HuH-7.5 (cell line): Measurements from ENCODE around the gene TMEM126B.
"Not testable (repeated sequence)": the region's sequence is repeated elsewhere in the genome, so short reads cannot be mapped to it uniquely, and the experiment has no call there.

ENCODE experiments used
- DNase-seq: peaks from one replicate; pipeline ENCODE4 v3.0.0; 2011; ENCODE audit warnings: low spot score

The TMEM126B gene

GRCh38 chr11:85647604-85648299, 19.4 kb downstream of the TMEM126B start, which contains the start of gene TMEM126A:
TSS of gene TMEM126A (plus strand) at chr11:85647967. CDS start at chr11:85650256, 2,289 bp downstream.
- peak; percentile 48 for DNase-seq

GRCh38 chr11:85651118-85651517, 22.7 kb downstream of the TMEM126B start:
- no peak for DNase-seq

GRCh38 chr11:85652786-85653447, 24.5 kb downstream of the TMEM126B start:
- no peak for DNase-seq

GRCh38 chr11:85654343-85654742, 25.9 kb downstream of the TMEM126B start:
- not testable (repeated sequence) for DNase-seq

- DNase-seq = no peak
Measured at GRCh38 chr11:85656777-85657176, 28.4 kb downstream of the TMEM126B start.

GRCh38 chr11:85658180-85658579, 29.8 kb downstream of the TMEM126B start:
- no peak for DNase-seq

GRCh38 chr11:85661972-85662664, 33.7 kb downstream of the TMEM126B start:
- DNase-seq = no peak

GRCh38 chr11:85663080-85663752, 34.8 kb downstream of the TMEM126B start:
- no peak for DNase-seq

- DNase-seq = peak; percentile 47
Measured at GRCh38 chr11:85663753-85664614, 35.6 kb downstream of the TMEM126B start.

GRCh38 chr11:85664615-85665481, 36.5 kb downstream of the TMEM126B start, which contains the start of gene CREBZF:
TSS of gene CREBZF (minus strand) at chr11:85665129. CDS start at chr11:85664875, 254 bp downstream.
- DNase-seq = peak; percentile 83

GRCh38 chr11:85665733-85666132, 37.3 kb downstream of the TMEM126B start:
- peak; percentile 15 for DNase-seq

- DNase-seq = no peak
Measured at GRCh38 chr11:85666687-85667086, 38.3 kb downstream of the TMEM126B start.

- no peak for DNase-seq
Measured at GRCh38 chr11:85668157-85668556, 39.8 kb downstream of the TMEM126B start.

- not testable (repeated sequence) for DNase-seq
Measured at GRCh38 chr11:85670949-85671663, 42.7 kb downstream of the TMEM126B start.

GRCh38 chr11:85672105-85672902, 43.9 kb downstream of the TMEM126B start:
- no peak for DNase-seq

GRCh38 chr11:85673393-85673792, 45.0 kb downstream of the TMEM126B start:
- no peak for DNase-seq

- DNase-seq = no peak
Measured at GRCh38 chr11:85679576-85679975, 51.2 kb downstream of the TMEM126B start.

GRCh38 chr11:85680897-85681296, 52.5 kb downstream of the TMEM126B start:
- DNase-seq = no peak
